BLaER1 (cell line): ENCODE results near the gene MALRD1.

Experiments
- H3K27ac ChIP-seq: shearing (Covaris generic); formaldehyde crosslinking; 2 replicates; pipeline ENCODE4 v1.8.1; 2022
- H3K27me3 ChIP-seq: shearing (Covaris generic); formaldehyde crosslinking; 2 replicates; pipeline ENCODE4 v1.8.1; 2022
- H3K36me3 ChIP-seq: shearing (Covaris generic); formaldehyde crosslinking; 2 replicates; pipeline ENCODE4 v1.8.1; 2022
- H3K4me1 ChIP-seq: shearing (Covaris generic); formaldehyde crosslinking; 2 replicates; pipeline ENCODE4 v1.8.1; 2022
- H3K4me2 ChIP-seq: shearing (Covaris generic); formaldehyde crosslinking; 2 replicates; pipeline ENCODE4 v1.8.1; 2022
- H3K4me3 ChIP-seq: shearing (Covaris generic); formaldehyde crosslinking; 2 replicates; pipeline ENCODE4 v1.8.1; 2022
- H3K9ac ChIP-seq: shearing (Covaris generic); formaldehyde crosslinking; 2 replicates; pipeline ENCODE4 v1.8.1; 2022
- H3K9me3 ChIP-seq: shearing (Covaris generic); formaldehyde crosslinking; 2 replicates; pipeline ENCODE4 v1.8.1; 2022
- H4K20me1 ChIP-seq: shearing (Covaris generic); formaldehyde crosslinking; 2 replicates; pipeline ENCODE4 v1.8.1; 2022
- Cebpa-rat ChIP-seq: shearing (Covaris generic); IDR thresholded peaks from 2 replicates; pipeline ENCODE4 v1.8.1; 2022

Gene MALRD1

GRCh38 chr10:19451937-19452336 is 403.3 kb downstream of the MALRD1 start:
- no peak overlapping the region for H3K4me3 ChIP-seq
- no peaks in the 10 kb centered on the region for H3K36me3 ChIP-seq
- no peak for TF ChIP-seq Cebpa-rat
- H3K4me2 ChIP-seq = no peak overlapping the region
- no peaks in the 10 kb centered on the region for H4K20me1 ChIP-seq
- no peaks in the 10 kb centered on the region for H3K4me1 ChIP-seq
- H3K27me3 ChIP-seq = no peaks in the 10 kb centered on the region
- H3K27ac ChIP-seq = no peak overlapping the region
- H3K9ac ChIP-seq = no peak overlapping the region
- H3K9me3 ChIP-seq = no peaks in the 10 kb centered on the region

DNA sequence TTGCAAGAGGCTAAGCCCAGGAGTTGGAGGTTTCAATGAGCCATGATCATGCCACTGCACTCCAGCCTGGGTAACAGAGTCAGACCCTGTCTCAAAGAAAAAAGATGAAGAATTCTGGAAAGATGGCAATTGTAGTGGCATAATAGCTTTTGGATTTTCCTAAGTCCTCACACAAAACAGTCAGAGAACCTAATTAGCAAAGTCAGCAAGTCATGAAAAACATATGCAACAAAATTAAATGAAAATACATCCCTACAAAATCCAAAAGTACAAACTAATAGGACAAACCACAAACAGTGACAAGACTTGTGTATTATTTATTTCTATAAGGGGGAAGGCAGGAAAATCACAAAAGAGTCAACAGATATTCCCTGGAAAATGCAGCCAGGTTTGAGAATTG is 405.4 kb downstream of the MALRD1 start:
- Histone ChIP-seq H3K4me1 (no peaks in the 10 kb centered on the region), H3K4me2 (no peak overlapping the region), H3K9ac (no peak overlapping the region), H3K27me3 (no peaks in the 10 kb centered on the region), H3K4me3 (no peak overlapping the region), H3K27ac (no peak overlapping the region), H3K36me3 (no peaks in the 10 kb centered on the region), H4K20me1 (no peaks in the 10 kb centered on the region), H3K9me3 (no peaks in the 10 kb centered on the region)
- TF ChIP-seq Cebpa-rat = no peak

- no peak overlapping the region for H3K27ac ChIP-seq
- TF ChIP-seq Cebpa-rat = no peak
- no peak overlapping the region for H3K9ac ChIP-seq
- no peaks in the 10 kb centered on the region for H3K27me3 ChIP-seq
- H3K36me3 ChIP-seq = no peaks in the 10 kb centered on the region
- no peaks in the 10 kb centered on the region for H3K4me1 ChIP-seq
- no peaks in the 10 kb centered on the region for H4K20me1 ChIP-seq
- no peaks in the 10 kb centered on the region for H3K9me3 ChIP-seq
- no peak overlapping the region for H3K4me2 ChIP-seq
- no peak overlapping the region for H3K4me3 ChIP-seq
These were observed 413.0 kb downstream of the MALRD1 start for GRCh38 chr10:19461588-19461987.

- H3K4me1 ChIP-seq = no peaks in the 10 kb centered on the region
- no peak overlapping the region for H3K27ac ChIP-seq
- no peak overlapping the region for H3K4me3 ChIP-seq
- H4K20me1 ChIP-seq = no peaks in the 10 kb centered on the region
- H3K4me2 ChIP-seq = no peak overlapping the region
- TF ChIP-seq Cebpa-rat = no peak
- H3K9ac ChIP-seq = no peak overlapping the region
- H3K27me3 ChIP-seq = no peaks in the 10 kb centered on the region
- no peaks in the 10 kb centered on the region for H3K36me3 ChIP-seq
- H3K9me3 ChIP-seq = no peaks in the 10 kb centered on the region
These were observed 418.1 kb downstream of the MALRD1 start for GRCh38 chr10:19466709-19467108.

GRCh38 chr10:19468413-19468812 is 419.8 kb downstream of the MALRD1 start:
- Histone ChIP-seq H3K4me3 (no peak overlapping the region), H3K9ac (no peak overlapping the region), H3K4me1 (no peaks in the 10 kb centered on the region), H3K9me3 (no peaks in the 10 kb centered on the region), H4K20me1 (no peaks in the 10 kb centered on the region), H3K4me2 (no peak overlapping the region), H3K27me3 (no peaks in the 10 kb centered on the region), H3K36me3 (no peaks in the 10 kb centered on the region), H3K27ac (no peak overlapping the region)
- TF ChIP-seq Cebpa-rat = no peak

- no peak overlapping the region for H3K27ac ChIP-seq
- no peak for TF ChIP-seq Cebpa-rat
- no peaks in the 10 kb centered on the region for H3K36me3 ChIP-seq
- H4K20me1 ChIP-seq = no peaks in the 10 kb centered on the region
- H3K4me2 ChIP-seq = no peak overlapping the region
- H3K9ac ChIP-seq = no peak overlapping the region
- H3K4me3 ChIP-seq = no peak overlapping the region
- no peaks in the 10 kb centered on the region for H3K4me1 ChIP-seq
- H3K27me3 ChIP-seq = no peaks in the 10 kb centered on the region
- no peaks in the 10 kb centered on the region for H3K9me3 ChIP-seq
These were observed 420.9 kb downstream of the MALRD1 start for GRCh38 chr10:19469521-19469920.

DNA sequence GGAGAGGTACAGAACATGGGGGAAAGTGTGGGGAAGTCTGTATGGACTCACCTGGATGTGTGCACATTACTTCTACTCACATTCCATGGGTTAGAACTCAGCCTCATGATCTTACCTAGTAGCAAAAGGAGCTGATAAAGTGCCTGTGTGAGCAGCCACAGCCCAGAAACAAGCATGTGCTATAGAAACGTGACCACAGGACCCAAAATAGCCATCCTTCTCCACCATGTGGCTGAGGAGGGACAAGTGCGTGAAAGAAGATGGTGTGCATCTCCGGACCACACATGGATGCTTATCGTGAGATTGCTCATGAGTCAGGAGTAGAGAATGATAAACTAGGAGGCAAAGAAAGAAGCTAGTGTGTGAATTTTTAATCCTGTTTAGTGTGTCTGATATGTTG is 431.3 kb downstream of the MALRD1 start:
- Histone ChIP-seq H4K20me1 (no peaks in the 10 kb centered on the region), H3K9ac (no peak overlapping the region), H3K27me3 (no peaks in the 10 kb centered on the region), H3K4me1 (no peaks in the 10 kb centered on the region), H3K9me3 (no peaks in the 10 kb centered on the region), H3K4me2 (no peak overlapping the region), H3K36me3 (no peaks in the 10 kb centered on the region), H3K4me3 (no peak overlapping the region), H3K27ac (no peak overlapping the region)
- no peak for TF ChIP-seq Cebpa-rat

GRCh38 chr10:19480353-19480752 is 431.8 kb downstream of the MALRD1 start:
- Histone ChIP-seq H3K27ac (no peak overlapping the region), H3K4me2 (no peak overlapping the region), H3K9me3 (no peaks in the 10 kb centered on the region), H4K20me1 (no peaks in the 10 kb centered on the region), H3K9ac (no peak overlapping the region), H3K4me1 (no peaks in the 10 kb centered on the region), H3K4me3 (no peak overlapping the region), H3K36me3 (no peaks in the 10 kb centered on the region), H3K27me3 (no peaks in the 10 kb centered on the region)
- no peak for TF ChIP-seq Cebpa-rat

DNA sequence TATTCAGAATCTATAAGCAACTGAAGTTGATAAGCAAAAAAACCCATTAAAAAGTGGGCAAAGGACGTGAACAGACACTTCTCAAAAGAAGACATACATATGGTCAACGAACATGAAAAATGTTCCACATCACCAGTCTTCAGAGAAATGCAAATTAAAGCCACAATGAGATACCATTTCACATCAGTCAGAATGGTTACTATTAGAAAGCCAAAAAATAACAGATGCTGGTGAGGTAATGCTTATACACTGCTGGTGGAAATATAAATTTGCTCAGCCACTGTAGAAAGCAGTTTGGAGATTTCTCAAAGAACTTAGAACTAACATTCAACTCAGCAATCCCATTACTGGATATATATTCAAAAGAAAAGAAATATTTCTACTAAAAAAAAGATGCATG is 434.8 kb downstream of the MALRD1 start:
- H3K9ac ChIP-seq = no peak overlapping the region
- no peak overlapping the region for H3K27ac ChIP-seq
- H3K4me1 ChIP-seq = no peaks in the 10 kb centered on the region
- no peaks in the 10 kb centered on the region for H3K9me3 ChIP-seq
- H3K36me3 ChIP-seq = no peaks in the 10 kb centered on the region
- H3K4me3 ChIP-seq = no peak overlapping the region
- no peak for TF ChIP-seq Cebpa-rat
- no peaks in the 10 kb centered on the region for H4K20me1 ChIP-seq
- no peak overlapping the region for H3K4me2 ChIP-seq
- H3K27me3 ChIP-seq = no peaks in the 10 kb centered on the region

DNA sequence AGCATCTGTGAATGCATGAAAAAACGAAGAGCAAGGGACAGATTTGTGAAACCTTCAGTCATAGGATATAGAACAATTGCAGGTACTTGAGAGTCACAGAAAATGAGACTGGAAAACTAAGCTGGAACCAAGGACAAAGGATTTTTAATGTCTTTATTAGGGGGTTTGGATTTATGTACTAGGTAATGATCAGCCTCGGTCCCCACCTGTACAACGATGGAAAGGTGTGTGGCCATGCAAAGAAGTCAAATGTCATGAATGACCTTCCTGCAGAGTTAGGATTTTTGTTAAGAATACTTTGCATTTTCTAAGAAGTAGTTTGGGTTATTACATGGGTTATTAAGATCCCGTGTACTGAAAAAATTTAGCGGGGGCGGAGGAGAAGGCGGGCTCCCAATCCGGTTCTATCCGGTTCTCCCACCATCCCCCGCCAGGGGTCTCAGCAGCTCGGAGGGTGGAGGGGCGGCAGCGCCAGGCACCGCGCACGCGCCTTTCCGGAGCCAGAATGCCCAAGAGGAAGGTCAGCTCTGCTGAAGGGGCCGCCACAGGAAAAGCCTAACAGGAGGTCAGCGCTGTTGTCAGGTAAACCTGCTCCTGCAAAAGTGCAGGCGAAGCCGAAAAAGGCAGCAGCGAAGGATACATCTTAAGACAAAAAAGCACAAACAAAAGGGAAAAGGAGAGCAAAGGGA is 440.1 kb downstream of the MALRD1 start:
- Histone ChIP-seq H3K4me3 (no peak overlapping the region), H3K9ac (no peak overlapping the region), H3K4me1 (no peaks in the 10 kb centered on the region), H3K27me3 (no peaks in the 10 kb centered on the region), H4K20me1 (no peaks in the 10 kb centered on the region), H3K27ac (no peak overlapping the region), H3K9me3 (no peaks in the 10 kb centered on the region), H3K36me3 (no peaks in the 10 kb centered on the region), H3K4me2 (no peak overlapping the region)
- no peak for TF ChIP-seq Cebpa-rat

GRCh38 chr10:19491166-19491565 is 442.6 kb downstream of the MALRD1 start:
- H4K20me1 ChIP-seq = no peaks in the 10 kb centered on the region
- no peaks in the 10 kb centered on the region for H3K27me3 ChIP-seq
- no peak overlapping the region for H3K27ac ChIP-seq
- no peak for TF ChIP-seq Cebpa-rat
- no peaks in the 10 kb centered on the region for H3K4me1 ChIP-seq
- H3K9ac ChIP-seq = no peak overlapping the region
- H3K4me3 ChIP-seq = no peak overlapping the region
- H3K36me3 ChIP-seq = no peaks in the 10 kb centered on the region
- H3K4me2 ChIP-seq = no peak overlapping the region
- H3K9me3 ChIP-seq = no peaks in the 10 kb centered on the region
